ENCODE results near the gene DBX2.
"Not testable (repeated sequence)": the region's sequence is repeated elsewhere in the genome, so short reads cannot be mapped to it uniquely, and the experiment has no call there.

Gene DBX2

GRCh38 chr12:45050751-45051571 lies at the start of gene DBX2:
Gene DBX2, minus strand, starts transcription at chr12:45051099. Its CDS starts 172 bp downstream, at chr12:45050927.
- DNase-seq (ENCODE audit: low spot score) = no peak

GRCh38 chr12:45098766-45099165 lies 47.9 kb upstream of the DBX2 start:
- no peak for DNase-seq (ENCODE audit: low spot score)

GRCh38 chr12:45095417-45095816 lies 44.5 kb upstream of the DBX2 start:
- DNase-seq (ENCODE audit: low spot score) = not testable (repeated sequence)

- no peak for DNase-seq (ENCODE audit: low spot score)
Observed at GRCh38 chr12:45093051-45093450, 42.2 kb upstream of the DBX2 start.

GRCh38 chr12:45089411-45090075 lies 38.6 kb upstream of the DBX2 start:
- DNase-seq (ENCODE audit: low spot score) = no peak

GRCh38 chr12:45088608-45089007 lies 37.7 kb upstream of the DBX2 start:
- DNase-seq (ENCODE audit: low spot score) = no peak

GRCh38 chr12:45084248-45084647 lies 33.3 kb upstream of the DBX2 start:
- not testable (repeated sequence) for DNase-seq (ENCODE audit: low spot score)

GRCh38 chr12:45077251-45077650 lies 26.4 kb upstream of the DBX2 start:
- DNase-seq (ENCODE audit: low spot score) = no peak

GRCh38 chr12:45076417-45077026 lies 25.6 kb upstream of the DBX2 start:
- no peak for DNase-seq (ENCODE audit: low spot score)

GRCh38 chr12:45075587-45076282 lies 24.8 kb upstream of the DBX2 start:
- DNase-seq (ENCODE audit: low spot score) = no peak

GRCh38 chr12:45065125-45065626 lies 14.3 kb upstream of the DBX2 start:
- no peak for DNase-seq (ENCODE audit: low spot score)

- DNase-seq (ENCODE audit: low spot score) = no peak
Observed at GRCh38 chr12:45060976-45061375, 10.1 kb upstream of the DBX2 start.

- no peak for DNase-seq (ENCODE audit: low spot score)
Observed at GRCh38 chr12:45051572-45052125, 750 bp upstream of the DBX2 start.

- DNase-seq (ENCODE audit: low spot score) = no peak
Observed at GRCh38 chr12:45049912-45050750, 768 bp downstream of the DBX2 start.

- DNase-seq (ENCODE audit: low spot score) = no peak
Observed at GRCh38 chr12:45042599-45042998, 8.3 kb downstream of the DBX2 start.

- DNase-seq (ENCODE audit: low spot score) = no peak
Observed at GRCh38 chr12:45040977-45041376, 9.9 kb downstream of the DBX2 start.

- DNase-seq (ENCODE audit: low spot score) = no peak
Observed at GRCh38 chr12:45039757-45040156, 11.1 kb downstream of the DBX2 start.

GRCh38 chr12:45034861-45035265 lies 16.0 kb downstream of the DBX2 start:
- no peak for DNase-seq (ENCODE audit: low spot score)

GRCh38 chr12:45017916-45018315 lies 33.0 kb downstream of the DBX2 start:
- DNase-seq (ENCODE audit: low spot score) = no peak

GRCh38 chr12:45014396-45014795 lies 36.5 kb downstream of the DBX2 start:
- DNase-seq (ENCODE audit: low spot score) = no peak

GRCh38 chr12:45012749-45013148 lies 38.1 kb downstream of the DBX2 start:
- no peak for DNase-seq (ENCODE audit: low spot score)

Measured in SW480 (cell line).